ENCODE data around the gene PPP1R26.
"Not testable (repeated sequence)": the region's sequence is repeated elsewhere in the genome, so short reads cannot be mapped to it uniquely, and the experiment has no call there.

The PPP1R26 gene

GRCh38 chr9:135521608-135522095 is 42.1 kb downstream of the PPP1R26 start:
- DNase-seq (ENCODE audit: low spot score): no peak

DNA sequence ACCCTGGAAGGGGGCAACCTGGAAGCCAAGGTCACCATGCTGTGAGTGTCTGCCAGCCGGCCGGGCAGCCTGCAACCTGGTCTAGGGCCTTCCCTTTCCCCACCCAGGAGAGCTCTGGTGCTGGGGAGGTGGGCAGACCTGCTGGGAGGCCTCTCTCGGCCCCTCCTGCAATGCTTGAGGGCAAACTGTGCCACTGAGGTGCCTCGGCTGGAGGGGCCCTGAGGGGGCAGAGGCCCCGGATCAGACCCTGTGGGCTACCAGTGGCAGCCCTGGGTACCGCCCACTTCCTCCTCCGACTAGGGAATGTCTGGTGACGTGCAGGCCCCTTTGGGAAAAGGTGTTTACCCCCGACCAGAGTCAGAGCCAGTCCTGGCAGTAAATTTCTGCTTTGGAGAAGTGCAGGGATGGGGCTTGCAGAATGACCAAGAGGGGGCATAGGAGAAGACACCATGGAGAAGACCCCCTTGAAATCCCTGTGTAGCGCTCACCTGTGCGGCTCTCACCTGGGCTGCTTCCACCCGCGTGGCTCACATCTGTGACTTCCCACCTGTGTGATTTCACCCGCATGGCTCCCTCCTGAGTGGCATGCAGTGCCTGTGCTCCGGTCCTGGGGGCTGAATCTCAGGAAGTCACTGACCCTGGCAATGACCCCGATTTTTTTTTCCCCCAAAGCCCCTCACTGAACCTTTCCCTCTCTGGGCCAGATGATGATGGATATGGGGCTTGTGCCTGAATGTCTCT is 42.7 kb downstream of the PPP1R26 start:
- no peak for DNase-seq (ENCODE audit: low spot score)

- no peak for DNase-seq (ENCODE audit: low spot score)
Observed at GRCh38 chr9:135522931-135523330, 43.3 kb downstream of the PPP1R26 start.

GRCh38 chr9:135523521-135524129 is 44.0 kb downstream of the PPP1R26 start:
- DNase-seq (ENCODE audit: low spot score): no peak

DNA sequence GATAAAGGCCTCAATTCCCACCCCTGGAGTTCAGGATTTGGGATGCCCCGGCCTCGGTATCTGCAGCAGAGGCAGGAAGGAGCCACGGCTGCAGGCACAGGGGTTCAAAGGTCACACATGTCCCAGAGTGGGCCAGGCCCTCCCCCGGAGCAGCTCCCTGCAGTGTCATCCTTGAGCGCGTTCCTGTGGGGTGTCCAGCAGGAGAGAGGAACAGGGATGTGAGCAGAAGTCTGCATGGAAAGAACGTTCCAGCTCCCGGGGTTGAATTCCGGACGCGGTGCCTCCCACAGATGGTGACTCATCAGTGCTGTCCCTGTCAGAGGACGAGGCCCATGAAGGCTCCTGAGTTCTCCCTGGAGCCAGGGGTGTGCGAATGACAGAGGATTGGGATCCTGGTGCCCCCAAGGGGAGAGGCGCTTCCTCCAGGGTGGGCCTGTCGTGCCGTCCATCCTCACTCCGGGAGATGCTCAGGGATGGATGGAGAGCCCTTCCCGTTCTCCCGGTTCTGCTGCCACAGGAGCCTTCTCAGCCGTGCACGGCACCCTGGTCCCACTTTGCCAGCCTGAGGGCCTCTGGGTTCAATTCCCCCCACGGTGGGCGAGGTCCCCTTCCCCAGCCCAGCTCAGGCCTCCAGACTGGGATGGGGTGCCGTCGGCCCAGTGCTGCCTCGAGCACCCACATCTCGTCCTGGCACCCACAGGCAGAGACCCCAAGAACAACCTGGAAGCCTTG is 44.7 kb downstream of the PPP1R26 start:
- no peak for DNase-seq (ENCODE audit: low spot score)

GRCh38 chr9:135525241-135526088 is 45.9 kb downstream of the PPP1R26 start:
- DNase-seq (ENCODE audit: low spot score): no peak

DNA sequence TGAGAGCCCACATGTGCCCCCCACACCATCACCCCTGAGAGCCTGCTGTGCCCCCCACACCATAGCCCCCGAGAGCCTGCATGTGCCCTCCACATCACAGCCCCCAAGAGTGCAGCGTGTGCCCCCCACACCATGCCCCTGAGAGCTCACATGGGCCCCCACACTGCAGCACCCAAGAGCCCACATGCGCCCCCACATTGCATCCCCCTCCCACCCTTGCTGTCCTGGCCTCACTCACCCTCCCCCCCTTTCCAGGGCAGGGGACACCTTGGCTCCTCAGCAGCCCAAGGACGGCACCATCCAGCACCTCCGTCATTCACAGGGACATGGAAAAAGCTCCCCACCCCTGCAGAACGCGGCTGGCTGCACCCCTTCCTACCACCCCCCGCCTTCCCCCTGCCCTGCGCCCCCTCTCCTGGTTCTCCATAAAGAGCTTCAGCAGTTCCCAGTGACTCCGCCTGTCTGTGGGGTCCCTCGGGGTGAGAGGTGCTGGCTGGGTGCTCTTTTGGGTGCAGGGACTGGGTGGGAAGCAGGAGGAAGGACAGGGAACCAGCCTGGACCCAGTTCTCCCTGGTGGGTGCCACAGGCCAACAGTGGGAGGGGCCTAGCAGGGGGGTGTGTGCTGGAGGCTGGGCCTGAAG is 46.6 kb downstream of the PPP1R26 start:
- no peak for DNase-seq (ENCODE audit: low spot score)

- DNase-seq (ENCODE audit: low spot score): no peak
Observed at GRCh38 chr9:135526730-135527571, 47.4 kb downstream of the PPP1R26 start.

GRCh38 chr9:135528842-135529435 is 49.4 kb downstream of the PPP1R26 start:
- not testable (repeated sequence) for DNase-seq (ENCODE audit: low spot score)

GRCh38 chr9:135530146-135530545 is 50.6 kb downstream of the PPP1R26 start:
- DNase-seq (ENCODE audit: low spot score): no peak

GRCh38 chr9:135531096-135531495 is 51.5 kb downstream of the PPP1R26 start:
- DNase-seq (ENCODE audit: low spot score): no peak

DNA sequence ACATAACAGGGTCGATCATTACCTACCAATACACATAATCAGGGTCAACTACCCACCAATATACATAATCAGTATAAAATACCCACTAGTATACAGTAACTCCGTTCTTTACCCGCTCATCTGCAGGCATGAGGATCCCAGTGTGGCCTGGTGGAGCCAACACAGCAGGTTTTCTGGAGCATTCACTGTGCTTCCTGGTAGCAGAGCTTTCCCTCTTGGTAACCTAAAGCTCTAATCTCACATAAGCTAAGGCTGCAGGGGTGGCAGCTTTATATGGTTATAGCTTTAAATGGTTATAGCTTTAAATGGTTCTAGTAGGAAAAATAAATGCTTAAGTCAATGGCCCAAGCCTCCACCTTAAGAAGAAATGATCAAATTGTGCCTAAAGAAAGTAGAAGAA is 53.5 kb downstream of the PPP1R26 start:
- no peak for DNase-seq (ENCODE audit: low spot score)

- no peak for DNase-seq (ENCODE audit: low spot score)
Observed at GRCh38 chr9:135533674-135534073, 54.1 kb downstream of the PPP1R26 start.

- DNase-seq (ENCODE audit: low spot score): not testable (repeated sequence)
Observed at GRCh38 chr9:135534192-135534711, 54.7 kb downstream of the PPP1R26 start.

DNA sequence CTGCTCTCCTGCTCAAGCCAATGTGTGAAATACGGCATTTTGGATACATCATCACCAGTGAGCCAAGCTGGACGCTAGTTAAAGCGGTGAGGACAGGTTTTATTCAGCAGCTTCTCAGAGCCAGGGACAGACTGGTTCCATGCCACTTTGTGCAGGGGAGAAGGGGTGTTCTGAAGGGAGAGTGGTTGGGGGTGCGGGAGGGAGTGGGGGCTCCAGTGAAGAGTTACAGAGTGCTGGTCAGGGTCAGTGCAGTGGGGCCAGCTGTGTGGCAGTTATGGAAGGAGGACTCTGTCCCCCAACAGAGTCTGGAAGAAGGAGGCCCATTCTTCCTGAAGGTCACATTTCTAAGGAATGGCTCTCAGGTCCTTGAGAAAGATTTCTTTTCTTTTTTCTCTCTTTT is 55.2 kb downstream of the PPP1R26 start:
- DNase-seq (ENCODE audit: low spot score): not testable (repeated sequence)

DNA sequence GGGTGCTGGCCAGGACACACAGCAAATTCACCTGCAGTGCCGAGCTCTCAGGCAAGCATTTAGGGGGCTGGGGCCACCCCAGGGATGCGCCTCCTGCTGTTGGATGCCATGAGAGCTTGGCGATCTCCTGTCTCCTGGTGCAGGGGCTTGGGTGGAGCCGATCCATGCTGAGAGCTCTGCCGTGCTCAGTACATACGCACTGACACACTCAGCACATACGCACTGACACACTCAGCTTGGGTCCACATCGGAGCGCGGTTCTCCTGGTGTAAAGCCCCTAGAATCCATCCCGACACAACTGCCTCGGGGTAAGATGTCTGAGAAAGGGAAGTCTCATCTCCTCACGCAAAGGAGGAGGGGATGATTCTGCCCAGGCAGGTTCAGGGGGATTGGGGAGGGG is 56.0 kb downstream of the PPP1R26 start:
- DNase-seq (ENCODE audit: low spot score): not testable (repeated sequence)

DNA sequence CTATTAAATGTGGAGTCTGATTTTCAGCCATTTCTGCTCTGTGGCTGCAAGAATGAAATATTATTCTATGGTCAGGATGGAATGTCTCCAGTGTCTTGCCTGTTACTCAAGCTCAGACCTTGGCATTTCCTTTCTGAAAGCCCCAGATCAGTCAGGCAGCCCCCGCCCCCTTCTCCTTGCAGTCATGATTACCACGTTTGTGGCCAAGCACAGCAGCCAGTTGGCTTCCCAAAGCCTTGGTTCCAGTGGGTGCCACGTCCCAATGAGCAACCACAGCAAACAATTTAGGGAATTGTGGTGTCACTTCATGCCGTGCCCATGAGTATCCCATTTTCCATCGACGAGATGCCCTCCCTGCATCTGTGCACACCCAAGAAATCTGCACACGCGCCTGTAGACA is 56.6 kb downstream of the PPP1R26 start:
- no peak for DNase-seq (ENCODE audit: low spot score)
